ENCODE results near the gene MBNL2.

Gene MBNL2

GRCh38 chr13:97306106-97306505 lies 84.0 kb downstream of the MBNL2 start:
- no peak for DNase-seq

GRCh38 chr13:97306645-97307044 lies 84.5 kb downstream of the MBNL2 start:
- no peak for DNase-seq

GRCh38 chr13:97307118-97307881 lies 85.2 kb downstream of the MBNL2 start:
- no peak for DNase-seq

GRCh38 chr13:97307882-97308624 lies 85.9 kb downstream of the MBNL2 start:
- DNase-seq = no peak

GRCh38 chr13:97308735-97309429 lies 86.7 kb downstream of the MBNL2 start:
- no peak for DNase-seq

- DNase-seq = no peak
These were observed 88.8 kb downstream of the MBNL2 start for GRCh38 chr13:97310809-97311436.

GRCh38 chr13:97311956-97312355 lies 89.8 kb downstream of the MBNL2 start:
- DNase-seq = no peak

GRCh38 chr13:97313551-97314260 lies 91.6 kb downstream of the MBNL2 start:
- DNase-seq = no peak

GRCh38 chr13:97316390-97316789 lies 94.3 kb downstream of the MBNL2 start:
- DNase-seq = no peak

GRCh38 chr13:97317933-97318332 lies 95.8 kb downstream of the MBNL2 start:
- no peak for DNase-seq

GRCh38 chr13:97318532-97318931 lies 96.4 kb downstream of the MBNL2 start:
- no peak for DNase-seq

GRCh38 chr13:97319113-97319720 lies 97.1 kb downstream of the MBNL2 start:
- DNase-seq = no peak

- DNase-seq = no peak
These were observed 99.0 kb downstream of the MBNL2 start for GRCh38 chr13:97321101-97321500.

- no peak for DNase-seq
These were observed 99.6 kb downstream of the MBNL2 start for GRCh38 chr13:97321616-97322321.

GRCh38 chr13:97322740-97323342 lies 100.7 kb downstream of the MBNL2 start:
- no peak for DNase-seq

GRCh38 chr13:97324115-97324514 lies 102.0 kb downstream of the MBNL2 start:
- DNase-seq = no peak

GRCh38 chr13:97325738-97326137 lies 103.6 kb downstream of the MBNL2 start:
- no peak for DNase-seq

- no peak for DNase-seq
These were observed 105.0 kb downstream of the MBNL2 start for GRCh38 chr13:97327086-97327485.

GRCh38 chr13:97327506-97328221 lies 105.5 kb downstream of the MBNL2 start:
- DNase-seq = no peak

GRCh38 chr13:97328222-97328790 lies 106.2 kb downstream of the MBNL2 start:
- DNase-seq = no peak
